SK-N-SH (cell line): ENCODE results near the gene SPRED1. TPM values are rescaled to one million over a fixed set of nuclear protein-coding genes. Genes with fewer than 3 reads are reported as not detected.

Experiments used
- CTCF ChIA-PET: fragments of 300-600, 350-600 bp; formaldehyde crosslinking; extraction: SDS; loops from one replicate; lab custom pipeline; 2021; lab: Yijun Ruan, JAX
- POLR2A ChIA-PET: fragments of 350-600 bp; sonication (Branson Sonifier 250); formaldehyde crosslinking; extraction: SDS; loops from one replicate; lab custom pipeline; 2020; ENCODE audit warnings: antibody characterized with exemption, inconsistent platforms; lab: Yijun Ruan, JAX
- DNase-seq: peaks from one replicate; pipeline ENCODE4 v3.0.0; 2012
- H2AFZ ChIP-seq: fragments of 200-600 bp; sonication (generic); 2 replicates; pipeline ENCODE4 v1.8.1; 2016; ENCODE audit warnings: antibody characterized with exemption, mild to moderate bottlenecking, low read depth
- H3F3A ChIP-seq: fragments of 200-600 bp; sonication (generic); replicated peaks from 2 replicates; pipeline ENCODE3; 2016; ENCODE audit warnings: antibody characterized with exemption, mild to moderate bottlenecking; ENCODE audit not compliant: insufficient read depth
- H3K27ac ChIP-seq, 2 experiments: fragments of 200-500 bp in 1 of 2; fragments of 200-600 bp in 1 of 2; sonication (Bioruptor generic) in 1 of 2; sonication (generic), shearing (Covaris generic) in 1 of 2; 2 replicates each; pipeline versions ENCODE4 v1.5.1 to v1.6.1; 2014 to 2016; ENCODE audit warnings: low read depth in 2 of 2, inconsistent platforms in 1 of 2, low read length in 1 of 2, mild to moderate bottlenecking in 1 of 2, mixed read lengths in 1 of 2
- H3K27me3 ChIP-seq: fragments of 200-600 bp; sonication (generic), shearing (Covaris generic); 2 replicates; pipeline ENCODE4 v1.6.1; 2016; ENCODE audit warnings: mixed run types; ENCODE audit not compliant: insufficient read depth
- H3K36me3 ChIP-seq, 2 experiments: fragments of 200-500 bp in 1 of 2; fragments of 200-600 bp in 1 of 2; sonication (Bioruptor generic) in 1 of 2; sonication (generic) in 1 of 2; replicated peaks in 1 of 2; 2 replicates each; pipeline versions ENCODE3 to v1.5.1; 2014 to 2016; ENCODE audit warnings: low read length in 1 of 2, mild to moderate bottlenecking in 1 of 2; ENCODE audit not compliant: insufficient read depth in 2 of 2, control insufficient read depth in 1 of 2
- H3K4me1 ChIP-seq, 2 experiments: fragments of 200-500 bp in 1 of 2; fragments of 200-600 bp in 1 of 2; sonication (Bioruptor generic) in 1 of 2; sonication (generic), shearing (Covaris generic) in 1 of 2; 2 replicates each; pipeline versions ENCODE4 v1.5.1 to v1.6.1; 2014 to 2016; ENCODE audit warnings: low read depth in 1 of 2, low read length in 1 of 2, mixed run types in 1 of 2; ENCODE audit not compliant: insufficient read depth in 2 of 2, control insufficient read depth in 1 of 2
- H3K4me2 ChIP-seq: fragments of 200-600 bp; sonication (generic), shearing (Covaris generic); 2 replicates; pipeline ENCODE4 v1.6.1; 2017; ENCODE audit warnings: mixed run types
- H3K4me3 ChIP-seq, 2 experiments: fragments of 200-500 bp in 1 of 2; fragments of 200-600 bp in 1 of 2; sonication (Bioruptor generic) in 1 of 2; sonication (generic), shearing (Covaris generic) in 1 of 2; 2 replicates each; pipeline versions ENCODE4 v1.5.1 to v1.8.1; 2014 to 2016; ENCODE audit warnings: low read depth in 2 of 2, inconsistent platforms in 1 of 2, low read length in 1 of 2, mild to moderate bottlenecking in 1 of 2, mixed read lengths in 1 of 2, moderate library complexity in 1 of 2
- H3K79me2 ChIP-seq: fragments of 200-600 bp; sonication (generic); 2 replicates; pipeline ENCODE4 v1.8.1; 2017; ENCODE audit warnings: mild to moderate bottlenecking; ENCODE audit not compliant: insufficient read depth
- H3K9ac ChIP-seq: fragments of 200-600 bp; sonication (generic); 2 replicates; pipeline ENCODE4 v1.6.1; 2017; ENCODE audit warnings: mixed run types
- H3K9me2 ChIP-seq: fragments of 200-600 bp; sonication (generic); 2 replicates; pipeline ENCODE4 v1.6.1; 2017; ENCODE audit warnings: mixed run types
- H3K9me3 ChIP-seq: fragments of 200-600 bp; sonication (generic); 2 replicates; pipeline ENCODE4 v1.6.1; 2017; ENCODE audit warnings: mixed run types, mild to moderate bottlenecking, moderate library complexity
- H4K20me1 ChIP-seq: fragments of 200-600 bp; sonication (generic); 2 replicates; pipeline ENCODE4 v1.6.1; 2017; ENCODE audit warnings: mild to moderate bottlenecking, mixed run types; ENCODE audit not compliant: insufficient read depth
- EP300 ChIP-seq, 2 experiments: IDR thresholded peaks; 2 replicates each; pipeline versions ENCODE4 v1.4.0 to v1.6.1; 2012; ENCODE audit warnings: borderline replicate concordance in 1 of 2, low read depth in 1 of 2, low read length in 1 of 2
- FOSL2 ChIP-seq: IDR thresholded peaks from 2 replicates; pipeline ENCODE4 v1.4.0; 2012; ENCODE audit warnings: low read depth, mild to moderate bottlenecking, moderate library complexity, borderline replicate concordance
- GABPA ChIP-seq: IDR thresholded peaks from 2 replicates; pipeline ENCODE4 v1.4.0; 2012; ENCODE audit warnings: low read depth, mild to moderate bottlenecking
- GATA2 ChIP-seq: sonication (generic); formaldehyde crosslinking; IDR thresholded peaks from 2 replicates; pipeline ENCODE4 v1.5.0; 2020; ENCODE audit warnings: mild to moderate bottlenecking, missing genetic modification reagents
- MEF2A ChIP-seq: IDR thresholded peaks from 2 replicates; pipeline ENCODE4 v1.4.0; 2012; ENCODE audit warnings: low read depth, borderline replicate concordance
- MXI1 ChIP-seq: IDR thresholded peaks from 2 replicates; pipeline ENCODE4 v1.6.1; 2012; ENCODE audit warnings: mild to moderate bottlenecking, low read depth, low read length, improper control_type of control experiment
- NFIC ChIP-seq: IDR thresholded peaks from 2 replicates; pipeline ENCODE4 v1.4.0; 2012; ENCODE audit warnings: borderline replicate concordance
- POLR2AphosphoS5 ChIP-seq: IDR thresholded peaks from 2 replicates; pipeline ENCODE4 v1.6.1; 2012; ENCODE audit warnings: low read depth, low read length
- SIN3A ChIP-seq: IDR thresholded peaks from 2 replicates; pipeline ENCODE4 v1.6.1; 2012; ENCODE audit warnings: low read depth, mild to moderate bottlenecking, low read length, moderate library complexity, borderline replicate concordance
- TAF1 ChIP-seq: IDR thresholded peaks from 2 replicates; pipeline ENCODE4 v1.6.1; 2012; ENCODE audit warnings: low read depth, mild to moderate bottlenecking, low read length, moderate library complexity, borderline replicate concordance
- TCF12 ChIP-seq: IDR thresholded peaks from 2 replicates; pipeline ENCODE4 v1.4.0; 2012
- YY1 ChIP-seq: IDR thresholded peaks from 2 replicates; pipeline ENCODE4 v1.4.0; 2012; ENCODE audit warnings: low read depth, mild to moderate bottlenecking
- WGBS: methylation state at CpG from one replicate; pipeline ENCODE4 v1.1.6; 2017; ENCODE audit warnings: low lambda C conversion rate; 5-methylcytosine and 5-hydroxymethylcytosine counted together
- polyA plus RNA-seq, 3 experiments: library from polyadenylated mRNA; depleted of rRNA; stranded (reverse); fragments of >200 nt; gene quantifications; 2 replicates each; pipeline ENCODE4 v1.2.3, GENCODE V29; 2012
- TF ChIP-seq, protein P1 (sequence below): IDR thresholded peaks from 2 replicates; pipeline ENCODE4 v1.4.0; 2012; ENCODE audit warnings: low read depth, borderline replicate concordance
- TF ChIP-seq, protein P2 (sequence below): fragments of 150-350 bp; IDR thresholded peaks from 2 replicates; pipeline ENCODE4 v1.6.1; 2017; ENCODE audit warnings: antibody characterized with exemption, low read length, low read depth, borderline replicate concordance
- TF ChIP-seq, protein P3 (sequence below): fragments of 200-600 bp; sonication (generic); IDR thresholded peaks from 2 replicates; pipeline ENCODE4 v1.6.1; 2017; ENCODE audit warnings: antibody characterized with exemption, mild to moderate bottlenecking, moderate library complexity
- TF ChIP-seq, protein P4 (sequence below): fragments of 150-350 bp; IDR thresholded peaks from 2 replicates; pipeline ENCODE4 v1.6.1; 2016; ENCODE audit warnings: mild to moderate bottlenecking, low read depth, low read length
- TF ChIP-seq, protein P5 (sequence below): IDR thresholded peaks from 2 replicates; pipeline ENCODE4 v1.4.0; 2012; ENCODE audit warnings: low read depth
- TF ChIP-seq, protein P6 (sequence below): IDR thresholded peaks from 2 replicates; pipeline ENCODE4; 2012
- TF ChIP-seq, protein P7 (sequence below): IDR thresholded peaks from 2 replicates; pipeline ENCODE4 v1.6.1; 2012; ENCODE audit warnings: mild to moderate bottlenecking, low read depth, low read length, moderate library complexity
- TF ChIP-seq, protein P8 (sequence below): IDR thresholded peaks from 2 replicates; pipeline ENCODE4 v1.4.0; 2012; ENCODE audit warnings: low read depth, borderline replicate concordance

SPRED1 gene
- polyA plus RNA-seq, 1 of the 3 experiments (the other 2 are of a cell fraction), result 4.4 TPM

DNA sequence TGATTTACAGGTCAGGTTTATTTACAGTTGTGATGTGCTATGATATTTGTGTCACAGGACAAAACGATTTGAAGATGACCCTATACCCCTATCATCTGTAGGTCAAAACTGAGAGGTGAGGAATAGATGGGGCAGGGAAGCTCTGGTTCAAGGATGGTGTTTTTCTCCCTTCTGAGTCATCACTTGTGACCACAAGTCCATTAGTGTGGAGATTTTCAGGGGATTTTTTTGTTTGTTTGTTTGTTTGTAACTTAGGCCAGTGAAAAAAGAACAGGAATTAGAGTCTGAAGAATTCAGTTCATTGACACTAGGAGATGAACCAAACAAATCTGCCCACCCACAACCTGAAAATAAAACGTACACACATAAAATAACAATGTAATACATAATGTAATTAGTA lies 138.6 kb downstream of the SPRED1 start:
- CTCF ChIA-PET, result interaction anchor here (0.7 to 2.7 kb wide), 3 partner anchors 29 to 453 kb away, joined by 3 to 13 read pairs (median 10); no protein-coding TSS in a partner anchor

More for the DNA sequence above, 138.6 kb downstream of the SPRED1 start:
- WGBS, result 21% methylated on average over 2 of the region's 2 CpGs
- H3K36me3 ChIP-seq, result no peaks in the 10 kb centered on the region
- no peaks in the 10 kb centered on the region for H3F3A ChIP-seq
- no peaks in the 10 kb centered on the region for H3K9me2 ChIP-seq
- H3K27me3 ChIP-seq, result no peaks in the 10 kb centered on the region
- no peak overlapping the region for H2AFZ ChIP-seq
- no peaks in the 10 kb centered on the region for H3K4me1 ChIP-seq
- DNase-seq, result no peak
- no peaks in the 10 kb centered on the region for H4K20me1 ChIP-seq
- H3K4me2 ChIP-seq, result no peak overlapping the region
- TF ChIP-seq, protein P1, sequence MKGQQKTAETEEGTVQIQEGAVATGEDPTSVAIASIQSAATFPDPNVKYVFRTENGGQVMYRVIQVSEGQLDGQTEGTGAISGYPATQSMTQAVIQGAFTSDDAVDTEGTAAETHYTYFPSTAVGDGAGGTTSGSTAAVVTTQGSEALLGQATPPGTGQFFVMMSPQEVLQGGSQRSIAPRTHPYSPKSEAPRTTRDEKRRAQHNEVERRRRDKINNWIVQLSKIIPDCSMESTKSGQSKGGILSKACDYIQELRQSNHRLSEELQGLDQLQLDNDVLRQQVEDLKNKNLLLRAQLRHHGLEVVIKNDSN, result no peak
- TF ChIP-seq EP300 (IDR thresholded peaks at IDR 0.05; ENCODE audit: borderline replicate concordance in 1 of 2, low read depth in 1 of 2, low read length in 1 of 2) (no peak), GATA2 (CRISPR knock-in tag) (no peak), SIN3A (no peak), TAF1 (no peak), POLR2AphosphoS5 (no peak), YY1 (no peak), NFIC (no peak), MEF2A (no peak), TCF12 (no peak), FOSL2 (no peak), GABPA (no peak), MXI1 (no peak)
- TF ChIP-seq, protein P2, sequence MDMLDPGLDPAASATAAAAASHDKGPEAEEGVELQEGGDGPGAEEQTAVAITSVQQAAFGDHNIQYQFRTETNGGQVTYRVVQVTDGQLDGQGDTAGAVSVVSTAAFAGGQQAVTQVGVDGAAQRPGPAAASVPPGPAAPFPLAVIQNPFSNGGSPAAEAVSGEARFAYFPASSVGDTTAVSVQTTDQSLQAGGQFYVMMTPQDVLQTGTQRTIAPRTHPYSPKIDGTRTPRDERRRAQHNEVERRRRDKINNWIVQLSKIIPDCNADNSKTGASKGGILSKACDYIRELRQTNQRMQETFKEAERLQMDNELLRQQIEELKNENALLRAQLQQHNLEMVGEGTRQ, result no peak
- TF ChIP-seq, protein P3, sequence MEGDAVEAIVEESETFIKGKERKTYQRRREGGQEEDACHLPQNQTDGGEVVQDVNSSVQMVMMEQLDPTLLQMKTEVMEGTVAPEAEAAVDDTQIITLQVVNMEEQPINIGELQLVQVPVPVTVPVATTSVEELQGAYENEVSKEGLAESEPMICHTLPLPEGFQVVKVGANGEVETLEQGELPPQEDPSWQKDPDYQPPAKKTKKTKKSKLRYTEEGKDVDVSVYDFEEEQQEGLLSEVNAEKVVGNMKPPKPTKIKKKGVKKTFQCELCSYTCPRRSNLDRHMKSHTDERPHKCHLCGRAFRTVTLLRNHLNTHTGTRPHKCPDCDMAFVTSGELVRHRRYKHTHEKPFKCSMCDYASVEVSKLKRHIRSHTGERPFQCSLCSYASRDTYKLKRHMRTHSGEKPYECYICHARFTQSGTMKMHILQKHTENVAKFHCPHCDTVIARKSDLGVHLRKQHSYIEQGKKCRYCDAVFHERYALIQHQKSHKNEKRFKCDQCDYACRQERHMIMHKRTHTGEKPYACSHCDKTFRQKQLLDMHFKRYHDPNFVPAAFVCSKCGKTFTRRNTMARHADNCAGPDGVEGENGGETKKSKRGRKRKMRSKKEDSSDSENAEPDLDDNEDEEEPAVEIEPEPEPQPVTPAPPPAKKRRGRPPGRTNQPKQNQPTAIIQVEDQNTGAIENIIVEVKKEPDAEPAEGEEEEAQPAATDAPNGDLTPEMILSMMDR, result no peak
- TF ChIP-seq, protein P4, sequence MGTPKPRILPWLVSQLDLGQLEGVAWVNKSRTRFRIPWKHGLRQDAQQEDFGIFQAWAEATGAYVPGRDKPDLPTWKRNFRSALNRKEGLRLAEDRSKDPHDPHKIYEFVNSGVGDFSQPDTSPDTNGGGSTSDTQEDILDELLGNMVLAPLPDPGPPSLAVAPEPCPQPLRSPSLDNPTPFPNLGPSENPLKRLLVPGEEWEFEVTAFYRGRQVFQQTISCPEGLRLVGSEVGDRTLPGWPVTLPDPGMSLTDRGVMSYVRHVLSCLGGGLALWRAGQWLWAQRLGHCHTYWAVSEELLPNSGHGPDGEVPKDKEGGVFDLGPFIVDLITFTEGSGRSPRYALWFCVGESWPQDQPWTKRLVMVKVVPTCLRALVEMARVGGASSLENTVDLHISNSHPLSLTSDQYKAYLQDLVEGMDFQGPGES, result no peak
- TF ChIP-seq, protein P5, sequence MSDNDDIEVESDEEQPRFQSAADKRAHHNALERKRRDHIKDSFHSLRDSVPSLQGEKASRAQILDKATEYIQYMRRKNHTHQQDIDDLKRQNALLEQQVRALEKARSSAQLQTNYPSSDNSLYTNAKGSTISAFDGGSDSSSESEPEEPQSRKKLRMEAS, result no peak
- TF ChIP-seq, protein P6, sequence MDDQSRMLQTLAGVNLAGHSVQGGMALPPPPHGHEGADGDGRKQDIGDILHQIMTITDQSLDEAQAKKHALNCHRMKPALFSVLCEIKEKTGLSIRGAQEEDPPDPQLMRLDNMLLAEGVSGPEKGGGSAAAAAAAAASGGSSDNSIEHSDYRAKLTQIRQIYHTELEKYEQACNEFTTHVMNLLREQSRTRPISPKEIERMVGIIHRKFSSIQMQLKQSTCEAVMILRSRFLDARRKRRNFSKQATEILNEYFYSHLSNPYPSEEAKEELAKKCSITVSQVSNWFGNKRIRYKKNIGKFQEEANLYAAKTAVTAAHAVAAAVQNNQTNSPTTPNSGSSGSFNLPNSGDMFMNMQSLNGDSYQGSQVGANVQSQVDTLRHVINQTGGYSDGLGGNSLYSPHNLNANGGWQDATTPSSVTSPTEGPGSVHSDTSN, result no peak
- TF ChIP-seq, protein P7, sequence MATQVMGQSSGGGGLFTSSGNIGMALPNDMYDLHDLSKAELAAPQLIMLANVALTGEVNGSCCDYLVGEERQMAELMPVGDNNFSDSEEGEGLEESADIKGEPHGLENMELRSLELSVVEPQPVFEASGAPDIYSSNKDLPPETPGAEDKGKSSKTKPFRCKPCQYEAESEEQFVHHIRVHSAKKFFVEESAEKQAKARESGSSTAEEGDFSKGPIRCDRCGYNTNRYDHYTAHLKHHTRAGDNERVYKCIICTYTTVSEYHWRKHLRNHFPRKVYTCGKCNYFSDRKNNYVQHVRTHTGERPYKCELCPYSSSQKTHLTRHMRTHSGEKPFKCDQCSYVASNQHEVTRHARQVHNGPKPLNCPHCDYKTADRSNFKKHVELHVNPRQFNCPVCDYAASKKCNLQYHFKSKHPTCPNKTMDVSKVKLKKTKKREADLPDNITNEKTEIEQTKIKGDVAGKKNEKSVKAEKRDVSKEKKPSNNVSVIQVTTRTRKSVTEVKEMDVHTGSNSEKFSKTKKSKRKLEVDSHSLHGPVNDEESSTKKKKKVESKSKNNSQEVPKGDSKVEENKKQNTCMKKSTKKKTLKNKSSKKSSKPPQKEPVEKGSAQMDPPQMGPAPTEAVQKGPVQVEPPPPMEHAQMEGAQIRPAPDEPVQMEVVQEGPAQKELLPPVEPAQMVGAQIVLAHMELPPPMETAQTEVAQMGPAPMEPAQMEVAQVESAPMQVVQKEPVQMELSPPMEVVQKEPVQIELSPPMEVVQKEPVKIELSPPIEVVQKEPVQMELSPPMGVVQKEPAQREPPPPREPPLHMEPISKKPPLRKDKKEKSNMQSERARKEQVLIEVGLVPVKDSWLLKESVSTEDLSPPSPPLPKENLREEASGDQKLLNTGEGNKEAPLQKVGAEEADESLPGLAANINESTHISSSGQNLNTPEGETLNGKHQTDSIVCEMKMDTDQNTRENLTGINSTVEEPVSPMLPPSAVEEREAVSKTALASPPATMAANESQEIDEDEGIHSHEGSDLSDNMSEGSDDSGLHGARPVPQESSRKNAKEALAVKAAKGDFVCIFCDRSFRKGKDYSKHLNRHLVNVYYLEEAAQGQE, result no peak
- TF ChIP-seq, protein P8, sequence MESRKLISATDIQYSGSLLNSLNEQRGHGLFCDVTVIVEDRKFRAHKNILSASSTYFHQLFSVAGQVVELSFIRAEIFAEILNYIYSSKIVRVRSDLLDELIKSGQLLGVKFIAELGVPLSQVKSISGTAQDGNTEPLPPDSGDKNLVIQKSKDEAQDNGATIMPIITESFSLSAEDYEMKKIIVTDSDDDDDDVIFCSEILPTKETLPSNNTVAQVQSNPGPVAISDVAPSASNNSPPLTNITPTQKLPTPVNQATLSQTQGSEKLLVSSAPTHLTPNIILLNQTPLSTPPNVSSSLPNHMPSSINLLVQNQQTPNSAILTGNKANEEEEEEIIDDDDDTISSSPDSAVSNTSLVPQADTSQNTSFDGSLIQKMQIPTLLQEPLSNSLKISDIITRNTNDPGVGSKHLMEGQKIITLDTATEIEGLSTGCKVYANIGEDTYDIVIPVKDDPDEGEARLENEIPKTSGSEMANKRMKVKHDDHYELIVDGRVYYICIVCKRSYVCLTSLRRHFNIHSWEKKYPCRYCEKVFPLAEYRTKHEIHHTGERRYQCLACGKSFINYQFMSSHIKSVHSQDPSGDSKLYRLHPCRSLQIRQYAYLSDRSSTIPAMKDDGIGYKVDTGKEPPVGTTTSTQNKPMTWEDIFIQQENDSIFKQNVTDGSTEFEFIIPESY, result no peak
- TF ChIP-seq, all 33 proteins: peak for 0
- no peak overlapping the region for H3K4me3 ChIP-seq
- POLR2A ChIA-PET, result no interaction called here
- H3K9ac ChIP-seq, result no peak overlapping the region
- no peaks in the 10 kb centered on the region for H3K9me3 ChIP-seq
- no peaks in the 10 kb centered on the region for H3K79me2 ChIP-seq
- H3K27ac ChIP-seq, result no peak overlapping the region
